CD4-positive, CD25-positive, alpha-beta regulatory T cell (primary cell): ENCODE measurements around the gene BMPER. TPM values are rescaled to one million over a fixed set of nuclear protein-coding genes. Genes with fewer than 3 reads are reported as not detected.
"Not testable (repeated sequence)": the region's sequence is repeated elsewhere in the genome, so short reads cannot be mapped to it uniquely, and the experiment has no call there.

ENCODE experiments used
- ATAC-seq, 2 donors: fragments of 150-1000 bp; cut with Tn5 transposase; one replicate each; pipeline ENCODE4 v1.10.0; 2021; ENCODE audit warnings: low read depth in 2 of 2, moderate number of reproducible peaks in 2 of 2, moderate library complexity in 1 of 2
- DNase-seq, 3 donors: peaks; one replicate each; pipeline versions ENCODE4 v3.0.0 to v3.0.0-alpha.2; 2012 to 2022; ENCODE audit warnings: mixed read lengths in 1 of 3
- H3K27ac ChIP-seq: one replicate; pipeline ENCODE4 v1.7.0; 2013; ENCODE audit warnings: mild to moderate bottlenecking, low read length; ENCODE audit not compliant: insufficient read depth, poor library complexity, severe bottlenecking
- H3K27me3 ChIP-seq: one replicate; pipeline ENCODE4 v1.7.0; 2013; ENCODE audit warnings: low read length; ENCODE audit not compliant: control insufficient read depth, insufficient read depth
- H3K36me3 ChIP-seq: one replicate; pipeline ENCODE4 v1.7.0; 2013; ENCODE audit warnings: mild to moderate bottlenecking, low read length, moderate library complexity; ENCODE audit not compliant: control insufficient read depth, insufficient read depth
- H3K4me1 ChIP-seq: 2 replicates; pipeline ENCODE4 v1.7.0; 2013; ENCODE audit warnings: mild to moderate bottlenecking, low read length; ENCODE audit not compliant: insufficient read depth, control insufficient read depth, poor library complexity, severe bottlenecking
- H3K4me3 ChIP-seq: one replicate; pipeline ENCODE4 v1.7.0; 2013; ENCODE audit warnings: low read depth, mild to moderate bottlenecking, low read length, moderate library complexity
- H3K9me3 ChIP-seq, 2 experiments: 1 replicate in 1 of 2; 2 replicates in 1 of 2; pipeline ENCODE4 v1.7.0; 2013; ENCODE audit warnings: low read length in 2 of 2, mild to moderate bottlenecking in 1 of 2, moderate library complexity in 1 of 2; ENCODE audit not compliant: control insufficient read depth in 2 of 2
- H3K27ac Mint-ChIP-seq, 3 donors: one replicate each; pipeline ENCODE4 v1.8.0; 2020 to 2022; ENCODE audit warnings: mild to moderate bottlenecking in 3 of 3, mixed read lengths in 3 of 3, moderate library complexity in 2 of 3
- H3K27me3 Mint-ChIP-seq: one replicate; pipeline ENCODE4 v1.8.0; 2022; ENCODE audit warnings: mild to moderate bottlenecking, mixed read lengths
- H3K36me3 Mint-ChIP-seq: one replicate; pipeline ENCODE4 v1.8.0; 2020; ENCODE audit warnings: mixed read lengths
- H3K4me1 Mint-ChIP-seq, 4 donors: one replicate each; pipeline ENCODE4 v1.8.0; 2020 to 2022; ENCODE audit warnings: mixed read lengths in 4 of 4, mild to moderate bottlenecking in 1 of 4
- H3K4me3 Mint-ChIP-seq, 4 donors: one replicate each; pipeline ENCODE4 v1.8.0; 2020 to 2022; ENCODE audit warnings: mild to moderate bottlenecking in 4 of 4, mixed read lengths in 4 of 4, moderate library complexity in 3 of 4
- H3K9me3 Mint-ChIP-seq, 7 donors: one replicate each; pipeline ENCODE4 v1.8.0; 2020 to 2022; ENCODE audit warnings: mixed read lengths in 7 of 7, mild to moderate bottlenecking in 3 of 7, moderate library complexity in 2 of 7
- polyA plus RNA-seq, 4 donors: library from polyadenylated mRNA; unstranded; fragments of 300-500 nt; fragmentation: Illumina TruSeq; gene quantifications; one replicate each; pipeline ENCODE4 v1.2.3, GENCODE V29; 2021
- total RNA-seq: library from RNA; stranded (reverse); gene quantifications from one replicate; pipeline ENCODE4 v1.2.3, GENCODE V29; 2022

The BMPER gene
- total and polyA plus RNA-seq, 5 donors from 2014 or later: not detected

DNA sequence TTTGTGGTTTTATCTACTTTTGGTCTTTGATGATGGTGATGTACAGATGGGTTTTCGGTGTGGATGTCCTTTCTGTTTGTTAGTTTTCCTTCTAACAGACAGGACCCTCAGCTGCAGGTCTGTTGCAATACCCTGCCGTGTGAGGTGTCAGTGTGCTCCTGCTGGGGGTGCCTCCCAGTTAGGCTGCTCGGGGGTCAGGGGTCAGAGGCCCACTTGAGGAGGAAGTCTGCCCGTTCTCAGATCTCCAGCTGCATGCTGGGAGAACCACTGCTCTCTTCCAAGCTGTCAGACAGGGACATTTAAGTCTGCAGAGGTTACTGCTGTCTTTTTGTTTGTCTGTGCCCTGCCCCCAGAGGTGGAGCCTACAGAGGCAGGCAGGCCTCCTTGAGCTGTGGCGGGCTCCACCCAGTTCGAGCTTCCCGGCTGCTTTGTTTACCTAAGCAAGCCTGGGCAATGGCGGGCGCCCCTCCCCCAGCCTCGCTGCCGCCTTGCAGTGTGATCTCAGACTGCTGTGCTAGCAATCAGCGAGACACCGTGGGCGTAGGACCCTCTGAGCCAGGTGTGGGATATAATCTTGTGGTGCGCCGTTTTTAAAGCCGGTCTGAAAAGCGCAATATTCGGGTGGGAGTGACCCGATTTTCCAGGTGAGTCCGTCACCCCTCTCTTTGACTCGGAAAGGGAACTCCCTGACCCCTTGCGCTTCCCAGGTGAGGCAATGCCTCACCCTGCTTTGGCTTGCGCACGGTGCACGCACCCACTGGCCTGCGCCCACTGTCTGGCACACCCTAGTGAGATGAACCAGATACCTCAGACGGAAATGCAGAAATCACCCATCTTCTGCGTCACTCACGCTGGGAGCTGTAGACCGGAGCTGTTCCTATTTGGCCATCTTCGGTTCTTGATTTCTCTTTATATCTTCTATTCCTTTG lies 269.6 kb downstream of the BMPER start:
- not testable (repeated sequence) for H3K27me3 ChIP-seq, H3K4me3 Mint-ChIP-seq, H3K36me3 ChIP-seq, H3K4me1 Mint-ChIP-seq, H3K4me3 ChIP-seq, H3K27ac Mint-ChIP-seq, DNase-seq, H3K27me3 Mint-ChIP-seq, H3K27ac ChIP-seq, ATAC-seq, H3K9me3 ChIP-seq, H3K4me1 ChIP-seq, H3K36me3 Mint-ChIP-seq
- peaks cover 0 to 13% (median 3%) of the 10 kb centered on the region in 7 donors for H3K9me3 Mint-ChIP-seq

DNA sequence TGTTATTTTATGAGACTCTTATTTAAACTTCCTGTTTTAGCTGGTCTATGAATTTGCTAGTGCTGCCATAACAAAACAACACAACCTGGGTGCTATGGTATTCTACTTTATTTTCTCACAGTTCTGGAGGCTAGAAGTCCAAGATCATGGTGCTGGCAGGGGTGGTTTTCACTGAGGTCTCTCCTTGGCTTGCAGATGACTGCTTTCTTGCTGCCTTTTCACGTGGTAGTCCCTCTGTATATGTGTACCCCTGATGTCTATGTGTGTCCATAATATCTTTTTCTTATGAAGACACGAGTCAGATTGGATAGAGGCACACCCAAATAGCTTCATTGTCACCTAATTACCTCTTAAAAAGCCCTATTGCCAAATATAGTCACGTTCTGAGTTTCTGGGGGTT lies 270.5 kb downstream of the BMPER start:
- Mint-ChIP-seq H3K4me3 (no peak overlapping the region), H3K27me3 (no peaks in the 10 kb centered on the region), H3K9me3 (peaks cover 0 to 13% (median 3%) of the 10 kb centered on the region in 7 donors), H3K4me1 (no peaks in the 10 kb centered on the region), H3K27ac (no peak overlapping the region), H3K36me3 (no peaks in the 10 kb centered on the region)
- H3K4me3 ChIP-seq: no peak overlapping the region
- ATAC-seq: no peak
- no peak for DNase-seq
- no peaks in the 10 kb centered on the region for H3K9me3 ChIP-seq
- H3K36me3 ChIP-seq: no peaks in the 10 kb centered on the region
- no peaks in the 10 kb centered on the region for H3K4me1 ChIP-seq
- no peaks in the 10 kb centered on the region for H3K27me3 ChIP-seq
- H3K27ac ChIP-seq: no peak overlapping the region

DNA sequence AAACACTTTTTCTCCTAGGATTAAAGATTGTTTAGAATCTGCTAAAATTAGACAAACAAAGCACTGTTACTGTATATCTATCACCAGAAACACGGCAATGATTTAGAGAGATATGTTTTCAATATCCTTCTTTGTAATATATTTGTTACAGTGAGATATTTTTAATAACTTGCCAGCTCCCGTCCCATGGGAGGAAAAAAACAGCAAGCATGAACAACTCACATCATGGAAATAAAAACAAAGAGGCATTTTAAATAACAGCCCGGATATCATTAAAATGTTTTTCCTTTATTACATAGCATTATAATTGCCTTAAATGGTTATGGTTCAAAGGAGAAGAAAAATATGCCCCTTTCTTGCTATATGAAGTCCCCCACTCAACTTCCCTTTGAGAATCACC lies 272.1 kb downstream of the BMPER start:
- no peaks in the 10 kb centered on the region for H3K9me3 ChIP-seq
- H3K27me3 ChIP-seq: no peaks in the 10 kb centered on the region
- Mint-ChIP-seq H3K4me3 (no peak overlapping the region), H3K27ac (no peak overlapping the region), H3K36me3 (no peaks in the 10 kb centered on the region), H3K4me1 (no peaks in the 10 kb centered on the region), H3K27me3 (no peaks in the 10 kb centered on the region), H3K9me3 (peaks cover 0 to 12% (median 3%) of the 10 kb centered on the region in 7 donors)
- H3K4me3 ChIP-seq: no peak overlapping the region
- no peak for ATAC-seq
- H3K4me1 ChIP-seq: no peaks in the 10 kb centered on the region
- H3K36me3 ChIP-seq: no peaks in the 10 kb centered on the region
- no peak for DNase-seq
- H3K27ac ChIP-seq: no peak overlapping the region

DNA sequence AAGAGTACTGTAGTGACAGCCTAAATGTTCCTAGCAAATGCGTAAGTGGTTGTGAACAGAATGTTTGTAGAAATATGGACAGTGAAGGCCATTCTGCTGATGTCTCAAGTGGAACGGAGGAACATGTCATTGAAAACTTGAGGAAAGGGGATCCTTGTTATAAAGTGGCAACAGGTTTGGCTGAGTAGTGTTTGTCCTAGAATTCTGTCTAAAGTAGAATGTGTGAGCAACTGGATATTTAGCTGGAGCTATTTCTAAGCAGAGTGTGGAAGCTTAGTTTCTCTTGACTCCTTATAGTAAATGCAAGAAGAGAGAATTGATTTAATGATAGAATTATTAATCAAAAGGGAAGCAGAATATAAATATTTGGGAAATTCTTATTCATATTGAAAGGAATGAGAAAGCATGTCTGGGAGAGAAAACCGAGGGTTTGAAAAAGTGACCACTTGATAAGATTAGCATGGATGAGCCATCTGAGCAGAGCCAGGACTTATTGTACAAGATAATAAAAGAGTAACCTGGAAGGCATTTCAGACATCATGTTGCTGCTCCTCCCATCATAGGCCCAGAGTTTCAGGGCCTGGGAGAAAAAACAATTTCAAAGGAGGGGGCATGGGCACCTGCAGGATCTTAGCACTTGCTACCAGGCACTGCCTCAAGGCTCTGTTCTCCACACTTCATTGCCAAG lies 276.1 kb downstream of the BMPER start:
- Mint-ChIP-seq H3K4me1 (no peaks in the 10 kb centered on the region), H3K27ac (no peak overlapping the region), H3K4me3 (no peak overlapping the region), H3K27me3 (no peaks in the 10 kb centered on the region), H3K9me3 (peaks cover 0 to 12% (median 2%) of the 10 kb centered on the region in 7 donors), H3K36me3 (no peaks in the 10 kb centered on the region)
- Histone ChIP-seq H3K4me1 (no peaks in the 10 kb centered on the region), H3K9me3 (no peaks in the 10 kb centered on the region), H3K4me3 (no peak overlapping the region), H3K27ac (no peak overlapping the region), H3K36me3 (no peaks in the 10 kb centered on the region), H3K27me3 (no peaks in the 10 kb centered on the region)
- no peak for DNase-seq
- no peak for ATAC-seq

DNA sequence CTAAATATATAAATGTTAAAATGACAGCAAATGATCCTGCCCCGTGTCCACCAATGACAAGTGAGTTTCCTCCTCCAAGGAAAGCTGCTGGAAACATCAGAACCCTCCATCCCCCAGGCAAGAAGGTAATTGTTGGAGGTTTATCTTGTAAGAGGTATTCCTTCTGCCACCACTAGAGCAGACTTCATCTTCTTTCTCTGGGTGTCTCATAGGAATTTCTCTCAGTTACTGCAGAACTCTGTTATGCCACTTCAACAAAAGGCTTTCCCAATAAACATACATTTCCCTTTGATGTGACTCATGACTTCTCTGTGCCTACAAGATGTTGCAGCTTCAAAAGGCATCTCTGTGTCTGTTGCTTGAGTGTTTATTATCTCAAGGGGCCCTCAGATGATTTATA lies 279.1 kb downstream of the BMPER start:
- Mint-ChIP-seq H3K4me1 (no peaks in the 10 kb centered on the region), H3K4me3 (no peak overlapping the region)

DNA sequence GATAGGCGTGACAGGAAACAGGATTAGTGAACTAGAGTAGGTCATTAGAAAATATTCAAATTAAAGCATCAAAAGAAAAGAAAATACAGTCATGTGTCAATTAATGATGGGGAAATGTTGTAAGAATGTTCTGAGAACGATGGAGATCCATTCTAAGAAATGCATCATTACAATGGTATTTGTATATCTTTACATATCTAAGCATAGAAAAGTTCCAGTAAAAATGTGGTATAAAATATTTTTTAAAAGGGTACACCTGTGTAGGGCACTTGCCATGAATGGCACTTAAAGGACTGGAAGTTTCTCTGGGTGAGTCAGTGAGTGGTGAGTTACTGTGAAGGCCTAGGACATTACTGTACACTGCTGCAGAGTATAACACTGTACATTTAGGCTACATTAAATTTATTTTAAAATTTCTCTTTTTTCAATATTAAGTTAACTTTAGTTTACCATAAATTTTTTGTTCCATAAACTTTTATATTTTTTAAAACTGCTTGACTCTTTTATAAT lies 282.5 kb downstream of the BMPER start:
- H3K27ac ChIP-seq: no peak overlapping the region
- no peak overlapping the region for H3K4me3 Mint-ChIP-seq
- no peaks in the 10 kb centered on the region for H3K36me3 Mint-ChIP-seq
- no peak overlapping the region for H3K27ac Mint-ChIP-seq
- no peaks in the 10 kb centered on the region for H3K4me1 ChIP-seq
- no peaks in the 10 kb centered on the region for H3K9me3 ChIP-seq
- no peaks in the 10 kb centered on the region for H3K27me3 Mint-ChIP-seq
- no peak for DNase-seq
- peaks cover 0 to 10% (median 2%) of the 10 kb centered on the region in 7 donors for H3K9me3 Mint-ChIP-seq
- ATAC-seq: no peak
- H3K36me3 ChIP-seq: no peaks in the 10 kb centered on the region
- no peaks in the 10 kb centered on the region for H3K27me3 ChIP-seq
- H3K4me1 Mint-ChIP-seq: no peaks in the 10 kb centered on the region
- H3K4me3 ChIP-seq: no peak overlapping the region

More for the DNA sequence above, 279.1 kb downstream of the BMPER start:
- Histone ChIP-seq H3K36me3 (no peaks in the 10 kb centered on the region), H3K27ac (no peak overlapping the region), H3K4me3 (no peak overlapping the region), H3K9me3 (no peaks in the 10 kb centered on the region), H3K27me3 (no peaks in the 10 kb centered on the region), H3K4me1 (no peaks in the 10 kb centered on the region)
- Mint-ChIP-seq H3K9me3 (peaks cover 0 to 6% (median 2%) of the 10 kb centered on the region in 7 donors), H3K27me3 (no peaks in the 10 kb centered on the region), H3K27ac (no peak overlapping the region), H3K36me3 (no peaks in the 10 kb centered on the region)
- DNase-seq (no peak), ATAC-seq (no peak)

DNA sequence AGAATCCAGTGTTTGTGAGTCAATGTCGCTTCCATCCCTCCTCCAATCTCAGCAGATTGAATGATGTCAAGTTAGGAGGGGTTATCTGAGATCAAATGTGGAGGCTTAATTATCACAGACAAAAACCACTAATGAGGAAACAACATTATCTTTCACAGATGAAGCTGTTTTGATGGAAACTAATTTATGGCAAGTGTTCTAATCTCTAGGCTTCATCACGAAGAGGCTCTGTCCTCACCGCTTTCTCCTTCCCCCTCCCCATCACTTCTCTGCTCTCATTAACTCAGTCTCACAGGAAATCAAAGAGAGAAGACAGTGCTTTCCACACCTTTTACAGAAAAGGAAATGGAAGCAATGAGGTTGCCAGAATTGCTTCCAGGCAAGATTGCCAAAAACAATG lies 283.7 kb downstream of the BMPER start:
- no peaks in the 10 kb centered on the region for H3K36me3 Mint-ChIP-seq
- Histone ChIP-seq H3K27me3 (no peaks in the 10 kb centered on the region), H3K4me3 (no peak overlapping the region), H3K9me3 (no peaks in the 10 kb centered on the region), H3K27ac (no peak overlapping the region), H3K4me1 (no peaks in the 10 kb centered on the region), H3K36me3 (no peaks in the 10 kb centered on the region)
- ATAC-seq (no peak), DNase-seq (no peak)
- H3K27ac Mint-ChIP-seq: no peak overlapping the region
- no peaks in the 10 kb centered on the region for H3K4me1 Mint-ChIP-seq
- no peaks in the 10 kb centered on the region for H3K27me3 Mint-ChIP-seq
- peaks cover 0 to 4% (median 0%) of the 10 kb centered on the region in 7 donors for H3K9me3 Mint-ChIP-seq
- no peak overlapping the region for H3K4me3 Mint-ChIP-seq
